Activated T-cell treated with anti-CD3 and anti-CD28 coated beads for 4 hours (primary cell): Measurements from ENCODE around the gene TPGS2.
"Not testable (repeated sequence)": the region's sequence is repeated elsewhere in the genome, so short reads cannot be mapped to it uniquely, and the experiment has no call there.

Experiments used
- DNase-seq: peaks from one replicate; pipeline ENCODE4 v3.0.0-alpha.2; 2020

The TPGS2 gene

GRCh38 chr18:36819621-36820020 lies 9.2 kb downstream of the TPGS2 start:
- no peak for DNase-seq

- no peak for DNase-seq
Observed at GRCh38 chr18:36818652-36819051, 10.2 kb downstream of the TPGS2 start.

- DNase-seq = no peak
Observed at GRCh38 chr18:36817039-36817438, 11.8 kb downstream of the TPGS2 start.

- DNase-seq = not testable (repeated sequence)
Observed at GRCh38 chr18:36816096-36816495, 12.7 kb downstream of the TPGS2 start.

- no peak for DNase-seq
Observed at GRCh38 chr18:36814994-36815393, 13.8 kb downstream of the TPGS2 start.

DNA sequence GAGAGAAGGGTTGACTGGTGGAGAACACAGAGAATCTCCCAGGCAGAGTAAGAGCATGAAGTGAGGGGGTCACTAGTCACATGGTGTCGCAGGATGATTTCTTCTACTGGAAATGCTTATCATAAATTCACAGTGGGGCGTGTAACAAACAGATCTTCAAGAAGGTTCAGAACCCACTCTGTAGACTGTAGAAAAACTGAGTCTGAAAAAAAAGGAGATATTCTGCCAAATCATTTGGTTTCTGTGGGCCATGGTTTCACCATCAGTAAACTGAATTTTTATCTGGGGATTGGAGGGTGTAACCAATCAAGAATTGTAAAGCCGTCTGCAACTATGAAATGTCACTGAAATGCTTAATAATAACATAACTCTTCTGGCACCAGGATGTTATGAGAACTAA lies 15.0 kb downstream of the TPGS2 start:
- DNase-seq = no peak

DNA sequence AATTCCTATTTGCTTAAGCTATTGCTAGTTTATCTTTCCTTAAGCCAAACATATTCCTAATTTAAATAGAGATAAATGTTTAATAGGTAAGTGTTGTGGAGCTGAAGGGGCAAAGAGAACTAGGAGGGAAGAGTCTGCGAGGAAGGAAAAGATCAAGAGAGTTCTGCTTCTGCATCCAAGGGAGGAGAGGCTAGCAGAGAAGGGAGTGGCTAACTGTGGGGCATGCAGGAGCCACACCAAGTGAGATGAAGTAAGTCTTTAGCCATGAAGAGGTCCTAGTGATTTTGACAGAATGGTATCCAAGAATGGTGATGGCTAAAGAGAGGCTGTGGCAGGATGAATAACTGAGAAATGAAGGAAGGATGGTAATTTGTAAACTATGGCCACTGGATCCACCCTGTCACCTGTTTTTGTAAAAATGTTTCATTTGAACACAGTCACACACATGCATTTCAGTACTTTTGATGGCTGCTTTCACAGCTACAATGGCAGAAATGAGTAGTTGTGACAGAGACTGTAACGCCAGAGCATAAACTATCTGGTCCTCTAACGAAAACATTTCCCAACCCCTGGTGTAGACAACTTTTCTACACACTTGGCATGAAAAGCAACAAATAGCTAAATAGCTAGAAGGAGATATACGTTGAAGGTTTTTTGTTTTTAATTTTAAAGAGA lies 15.6 kb downstream of the TPGS2 start:
- DNase-seq = no peak

DNA sequence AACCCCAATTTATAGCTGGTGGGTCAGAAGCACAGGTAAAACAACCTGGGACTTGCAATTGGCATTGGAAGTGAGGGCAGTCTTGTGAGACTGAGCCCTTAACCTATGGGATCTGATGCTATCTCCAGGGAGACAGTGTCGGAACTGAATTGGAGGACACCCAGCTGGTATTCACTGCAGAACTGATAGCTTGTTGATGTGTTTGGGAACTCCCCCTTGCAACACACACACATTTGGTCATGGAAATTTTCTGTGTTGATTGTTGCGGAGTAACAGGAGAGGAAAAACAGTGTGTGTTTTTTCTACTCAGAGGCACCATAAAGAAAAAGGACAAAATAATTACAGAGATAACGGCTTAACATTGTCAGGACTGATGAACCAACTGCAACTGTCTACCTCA lies 16.1 kb downstream of the TPGS2 start:
- no peak for DNase-seq

DNA sequence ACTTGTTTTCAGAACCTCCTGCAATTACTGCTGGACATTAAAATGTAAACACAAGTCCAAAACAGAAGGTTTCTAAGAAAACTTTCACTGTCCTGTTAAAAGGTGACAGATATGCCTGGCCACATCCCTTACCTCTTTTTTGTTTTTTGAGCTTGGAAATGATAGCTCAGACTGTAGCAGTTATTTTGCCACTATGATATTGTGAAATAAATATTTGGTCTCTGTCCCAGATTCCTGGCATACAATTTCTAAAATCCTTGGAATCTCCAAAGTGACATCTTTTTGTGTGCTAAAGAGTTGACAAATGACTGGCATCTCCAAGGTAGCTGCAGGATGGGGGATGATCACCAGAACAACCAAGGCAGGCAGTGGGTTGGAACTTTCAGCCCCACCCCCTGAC lies 16.8 kb downstream of the TPGS2 start:
- DNase-seq = no peak

DNA sequence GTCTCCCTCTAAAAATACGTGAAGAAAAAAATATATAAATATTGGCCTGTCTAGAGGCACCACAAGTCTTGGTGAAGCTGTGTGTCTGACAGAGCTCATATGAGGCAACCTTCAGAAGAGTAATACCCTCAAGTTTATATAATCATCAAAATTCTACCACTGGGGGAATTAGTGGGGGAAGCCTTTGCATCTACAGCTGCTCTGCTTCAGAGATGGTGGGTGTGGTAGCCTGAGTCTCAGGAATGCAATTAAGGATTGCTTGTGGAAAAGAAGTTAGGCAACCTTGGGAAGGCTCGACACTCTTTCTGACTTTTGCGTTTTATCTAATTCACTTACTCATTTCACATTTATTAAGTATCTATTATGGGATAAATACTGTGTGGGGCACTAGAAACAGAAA lies 17.4 kb downstream of the TPGS2 start:
- DNase-seq = no peak

DNA sequence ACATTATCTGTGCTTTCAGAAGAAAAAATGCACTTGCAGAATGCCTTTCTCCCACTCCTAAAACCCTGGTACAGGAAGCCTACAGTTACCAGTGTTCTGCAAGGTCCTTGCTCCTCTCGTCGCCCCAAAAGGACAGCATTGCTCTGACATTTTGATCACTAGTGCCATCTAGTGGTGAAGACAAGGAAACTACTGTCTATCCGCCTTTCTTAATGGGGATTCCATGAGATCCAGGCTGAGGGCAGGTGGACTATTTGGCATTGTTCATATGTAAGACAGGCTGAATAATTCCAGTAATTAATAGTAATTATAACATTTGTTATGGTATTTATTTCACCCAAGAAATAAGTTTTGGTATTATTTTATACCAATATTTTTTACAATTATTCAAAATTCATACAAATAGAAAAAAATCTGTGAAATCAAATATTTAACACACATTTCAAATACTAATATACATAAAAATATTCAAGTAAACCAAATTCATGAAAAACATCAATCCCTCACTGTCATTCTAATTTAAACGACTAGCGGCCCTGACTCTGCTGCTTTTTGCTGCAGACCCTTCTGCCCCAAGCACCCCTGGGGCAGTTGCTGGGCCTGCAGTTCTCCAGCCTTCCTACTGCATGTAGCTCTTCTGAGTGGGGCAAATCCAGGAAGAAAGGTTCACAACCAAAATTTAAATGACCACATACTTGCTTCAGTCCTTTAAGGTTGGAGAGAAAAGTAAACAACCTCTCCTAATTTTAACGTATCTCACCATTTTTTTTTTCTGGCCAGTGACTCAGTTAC lies 19.0 kb downstream of the TPGS2 start:
- DNase-seq = peak; percentile 4

DNA sequence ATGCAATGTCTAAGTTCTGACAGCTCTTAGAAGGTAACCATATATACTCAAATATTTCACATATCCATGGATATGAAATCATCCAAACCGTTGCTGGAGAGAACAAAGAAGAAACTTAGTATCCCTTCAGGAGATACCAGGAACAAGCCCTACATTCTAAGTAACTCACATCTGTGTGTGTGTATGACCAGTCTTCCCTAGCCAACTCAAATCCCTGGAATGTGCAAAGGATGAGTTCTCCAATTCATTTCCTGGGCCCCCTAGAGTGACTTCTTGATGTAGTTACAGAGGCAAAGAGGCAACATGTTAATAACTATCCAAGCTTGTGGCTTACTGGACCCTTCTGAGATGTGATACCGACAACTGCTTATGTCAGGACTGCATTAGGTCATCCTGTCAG lies 20.1 kb downstream of the TPGS2 start:
- no peak for DNase-seq

DNA sequence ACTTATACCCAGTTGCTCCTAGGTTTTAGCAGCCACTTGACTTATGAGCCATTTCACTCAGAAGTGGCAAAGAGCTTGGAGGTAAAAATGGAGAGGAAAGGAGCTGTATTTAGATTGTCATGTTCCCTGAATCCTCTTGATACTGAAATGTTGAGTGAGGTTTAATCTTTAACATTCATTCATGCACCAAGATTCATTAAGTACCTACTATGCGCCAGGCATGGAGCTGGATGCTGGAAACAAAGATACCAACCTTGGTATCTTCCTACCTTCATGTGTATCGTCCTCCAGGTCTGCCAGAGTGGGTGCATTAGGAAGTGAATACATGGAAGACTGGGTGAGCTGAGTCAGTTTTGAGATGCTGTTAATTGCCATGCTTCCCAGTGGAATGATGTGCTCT lies 23.7 kb downstream of the TPGS2 start:
- DNase-seq = no peak

- DNase-seq = no peak
Observed at GRCh38 chr18:36798738-36799473, 29.9 kb downstream of the TPGS2 start.

GRCh38 chr18:36792634-36793283 lies 36.0 kb downstream of the TPGS2 start:
- no peak for DNase-seq

DNA sequence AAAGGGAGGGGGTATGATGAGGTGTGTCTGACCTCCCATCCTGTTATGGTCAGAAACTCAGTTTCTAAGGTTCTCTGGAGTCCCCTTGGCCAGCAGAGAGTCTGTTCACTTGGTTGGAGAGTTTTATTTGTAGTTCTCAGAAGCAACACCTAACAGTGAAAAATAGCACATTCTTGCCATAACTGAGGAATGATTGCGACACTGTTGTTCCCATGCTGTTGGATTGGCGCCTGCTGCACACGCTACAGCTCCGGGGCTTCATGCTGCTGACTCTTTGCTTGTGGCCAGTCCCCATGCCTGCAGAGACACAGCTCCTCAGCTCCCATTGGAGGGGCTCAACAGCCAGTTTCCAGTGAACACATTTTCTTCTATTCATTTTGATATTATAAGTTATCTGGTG lies 42.1 kb downstream of the TPGS2 start:
- no peak for DNase-seq

- DNase-seq = no peak
Observed at GRCh38 chr18:36783792-36784191, 45.0 kb downstream of the TPGS2 start.

DNA sequence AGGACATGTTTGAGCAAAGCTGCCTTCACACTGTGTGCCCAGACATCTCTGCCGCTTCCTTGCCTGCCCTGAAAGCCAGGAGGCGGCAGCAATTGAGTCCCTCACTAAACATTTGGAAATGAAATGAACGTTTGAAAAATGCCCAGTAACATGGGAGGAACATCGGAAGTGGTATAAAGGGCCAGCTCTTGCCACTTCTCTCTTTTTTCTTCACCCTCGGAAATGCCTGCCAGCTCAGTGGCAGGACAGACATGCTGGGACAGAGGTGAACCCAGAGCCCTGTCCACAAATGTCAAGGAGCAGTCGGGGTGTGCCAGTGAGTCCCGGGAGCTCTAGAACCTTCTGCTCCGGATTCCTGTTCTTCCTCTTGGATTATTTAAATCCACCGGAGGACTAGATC lies 46.1 kb downstream of the TPGS2 start:
- DNase-seq = no peak

DNA sequence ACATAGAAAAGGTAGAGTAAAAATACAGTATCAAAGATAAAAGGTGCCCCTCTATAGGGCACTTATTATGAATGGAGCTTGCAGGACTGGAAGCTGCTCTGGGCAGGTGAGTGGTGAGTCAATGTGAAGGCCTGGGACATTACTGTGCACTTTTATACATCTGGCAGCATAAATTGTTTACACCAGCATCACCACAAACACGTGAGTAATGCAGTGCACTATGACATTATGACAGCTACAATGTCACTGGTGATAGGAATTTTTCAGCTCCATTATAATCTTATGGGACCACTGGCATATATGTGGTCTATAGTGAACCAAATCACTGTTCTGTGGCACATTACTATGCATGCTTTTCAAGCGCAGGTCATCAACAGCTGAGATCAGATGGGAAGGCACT lies 48.1 kb downstream of the TPGS2 start:
- DNase-seq = no peak

- DNase-seq = no peak
Observed at GRCh38 chr18:36777566-36777965, 51.2 kb downstream of the TPGS2 start.

DNA sequence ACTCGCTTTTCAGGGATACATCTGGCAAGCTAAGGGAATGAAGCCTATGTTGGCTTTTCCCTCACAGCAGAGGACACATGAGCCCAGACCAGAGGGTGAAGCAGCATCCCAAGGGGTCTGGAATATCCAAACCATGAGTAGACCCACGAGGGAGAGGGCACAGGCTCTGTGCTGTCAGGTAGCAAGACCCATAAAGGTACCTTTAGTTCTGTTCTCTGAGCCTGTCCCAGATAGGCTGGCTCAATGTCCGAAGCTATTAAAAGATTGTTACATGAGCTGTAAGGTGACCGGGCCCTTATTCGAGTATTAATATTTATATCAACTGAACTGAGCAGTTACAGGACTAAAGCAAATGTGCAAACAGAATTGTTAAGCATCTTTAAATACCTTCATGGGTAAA lies 52.2 kb downstream of the TPGS2 start:
- no peak for DNase-seq

DNA sequence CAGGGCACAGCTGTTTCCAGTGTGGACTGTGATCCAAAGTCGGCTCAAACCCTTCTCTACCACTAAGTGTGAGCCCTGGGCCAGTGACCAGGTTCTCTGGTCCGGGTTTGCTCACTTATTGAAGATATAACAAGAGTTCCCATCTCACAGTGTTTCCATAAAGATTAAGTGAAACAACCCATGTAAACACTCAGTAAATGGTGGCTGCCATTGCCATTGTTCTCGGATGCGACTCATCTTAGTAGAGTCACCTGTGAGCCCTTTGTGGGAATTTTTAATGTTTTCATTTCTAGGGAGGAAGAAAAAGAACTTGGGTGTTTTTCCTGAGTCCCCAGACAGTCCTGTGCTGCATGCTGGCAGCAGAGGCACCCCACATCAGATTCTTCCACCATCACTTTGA lies 53.4 kb downstream of the TPGS2 start:
- DNase-seq = no peak

- no peak for DNase-seq
Observed at GRCh38 chr18:36772241-36772723, 56.5 kb downstream of the TPGS2 start.
